Fibroblast of lung (primary cell): ENCODE data around the gene NCOA7.

ENCODE experiments used
- EZH2 ChIP-seq: IDR thresholded peaks from 2 replicates; pipeline ENCODE4 v1.5.1; 2012; ENCODE audit warnings: low read length, control low read depth, mild to moderate bottlenecking; ENCODE audit errors: missing control alignments
- TF ChIP-seq, protein P1 (sequence below), 2 donors: IDR thresholded peaks in 1 of 2; conservative IDR thresholded peaks in 1 of 2; 1 replicate in 1 of 2; 2 replicates in 1 of 2; pipeline ENCODE4 v1.5.1; 2011 to 2012; ENCODE audit warnings: low read length in 2 of 2, control low read depth in 1 of 2, inconsistent platforms in 1 of 2, low read depth in 1 of 2, mild to moderate bottlenecking in 1 of 2

DNA sequence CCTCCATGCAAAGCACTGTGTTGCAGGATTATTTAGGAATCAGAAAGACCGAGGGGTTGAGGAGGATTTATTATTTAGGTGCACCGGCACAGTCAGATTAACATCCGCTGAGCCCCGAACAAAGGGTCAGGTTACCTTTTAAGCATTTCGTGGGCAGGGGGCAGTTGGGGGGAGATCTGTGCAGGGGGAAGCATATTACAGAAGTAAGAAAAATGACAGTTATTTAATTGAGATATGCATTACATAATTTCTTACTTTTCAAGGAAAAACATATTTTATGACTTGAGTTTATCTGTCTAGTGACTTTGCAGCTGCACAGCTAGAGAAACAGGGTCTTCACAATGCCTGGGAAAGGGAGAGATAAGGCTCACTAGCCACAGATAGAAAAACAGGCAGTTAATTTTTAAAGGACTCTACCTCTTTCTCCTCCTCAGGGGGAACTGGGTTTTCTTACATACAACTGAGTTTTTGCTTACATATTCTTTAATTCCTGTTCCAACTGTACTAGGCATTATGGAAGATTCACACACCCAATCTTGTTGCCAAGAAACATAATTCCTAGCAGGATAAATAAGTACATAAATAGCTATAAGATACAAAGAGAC lies 164.1 kb downstream of the NCOA7 start:
- TF ChIP-seq, protein P1, sequence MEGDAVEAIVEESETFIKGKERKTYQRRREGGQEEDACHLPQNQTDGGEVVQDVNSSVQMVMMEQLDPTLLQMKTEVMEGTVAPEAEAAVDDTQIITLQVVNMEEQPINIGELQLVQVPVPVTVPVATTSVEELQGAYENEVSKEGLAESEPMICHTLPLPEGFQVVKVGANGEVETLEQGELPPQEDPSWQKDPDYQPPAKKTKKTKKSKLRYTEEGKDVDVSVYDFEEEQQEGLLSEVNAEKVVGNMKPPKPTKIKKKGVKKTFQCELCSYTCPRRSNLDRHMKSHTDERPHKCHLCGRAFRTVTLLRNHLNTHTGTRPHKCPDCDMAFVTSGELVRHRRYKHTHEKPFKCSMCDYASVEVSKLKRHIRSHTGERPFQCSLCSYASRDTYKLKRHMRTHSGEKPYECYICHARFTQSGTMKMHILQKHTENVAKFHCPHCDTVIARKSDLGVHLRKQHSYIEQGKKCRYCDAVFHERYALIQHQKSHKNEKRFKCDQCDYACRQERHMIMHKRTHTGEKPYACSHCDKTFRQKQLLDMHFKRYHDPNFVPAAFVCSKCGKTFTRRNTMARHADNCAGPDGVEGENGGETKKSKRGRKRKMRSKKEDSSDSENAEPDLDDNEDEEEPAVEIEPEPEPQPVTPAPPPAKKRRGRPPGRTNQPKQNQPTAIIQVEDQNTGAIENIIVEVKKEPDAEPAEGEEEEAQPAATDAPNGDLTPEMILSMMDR (conservative IDR thresholded peaks at IDR 0.05 in 1 of 2, IDR thresholded peaks at IDR 0.05 in 1 of 2; ENCODE audit: low read depth in 1 of 2, low read length in 2 of 2), result no peak
- TF ChIP-seq EZH2, result no peak
